HepG2 (cell line): ENCODE results near the gene TMC8. TPM values are rescaled to one million over a fixed set of nuclear protein-coding genes. Genes with fewer than 3 reads are reported as not detected.

Experiments used
- CREM ChIP-seq, 2 experiments: sonication (generic) in 1 of 2; formaldehyde crosslinking in 1 of 2; IDR thresholded peaks; 2 replicates each; pipeline versions ENCODE4 v1.4.0 to v1.6.1; 2016 to 2020; ENCODE audit warnings: antibody characterized with exemption in 1 of 2, mild to moderate bottlenecking in 1 of 2, missing genetic modification reagents in 1 of 2
- HNF1A ChIP-seq, 2 experiments: sonication (generic) in 1 of 2; formaldehyde crosslinking in 1 of 2; IDR thresholded peaks; 2 replicates each; pipeline versions ENCODE4 v1.4.0 to v1.6.1; 2016 to 2020; ENCODE audit warnings: borderline replicate concordance in 1 of 2, low read depth in 1 of 2, mild to moderate bottlenecking in 1 of 2, missing genetic modification reagents in 1 of 2
- HNRNPLL ChIP-seq: fragments of 200-400 bp; formaldehyde crosslinking; IDR thresholded peaks from 2 replicates; pipeline ENCODE4 v1.6.1; 2017; ENCODE audit warnings: mild to moderate bottlenecking, low read depth, low read length; ENCODE audit not compliant: poor library complexity, severe bottlenecking
- IRF1 ChIP-seq: sonication (generic); formaldehyde crosslinking; IDR thresholded peaks from 2 replicates; pipeline ENCODE4 v1.4.0; 2020; ENCODE audit warnings: low read depth, mild to moderate bottlenecking, missing genetic modification reagents
- IRX3 ChIP-seq: sonication (generic); formaldehyde crosslinking; IDR thresholded peaks from 2 replicates; pipeline ENCODE4 v1.8.1; 2023; ENCODE audit warnings: mild to moderate bottlenecking, low read depth, missing genetic modification reagents, borderline replicate concordance
- NR0B2 ChIP-seq: sonication (generic); formaldehyde crosslinking; IDR thresholded peaks from 2 replicates; pipeline ENCODE4 v1.4.0; 2020; ENCODE audit warnings: mild to moderate bottlenecking, missing genetic modification reagents
- RBFOX2 ChIP-seq: fragments of 200-400 bp; formaldehyde crosslinking; IDR thresholded peaks from 2 replicates; pipeline ENCODE4 v1.6.1; 2017; ENCODE audit warnings: low read depth, mild to moderate bottlenecking, low read length
- ZBTB40 ChIP-seq, 2 experiments: fragments of 450-650 bp in 1 of 2; sonication (generic) in 1 of 2; formaldehyde crosslinking in 1 of 2; IDR thresholded peaks; 2 replicates each; pipeline versions ENCODE4 v1.6.1 to v1.8.0; 2016 to 2022; ENCODE audit warnings: antibody characterized with exemption in 1 of 2, mild to moderate bottlenecking in 1 of 2, missing genetic modification reagents in 1 of 2
- ZKSCAN5 ChIP-seq: sonication (generic); formaldehyde crosslinking; IDR thresholded peaks from 2 replicates; pipeline ENCODE4 v1.5.1; 2020; ENCODE audit warnings: mild to moderate bottlenecking, missing genetic modification reagents
- ZNF7 ChIP-seq: IDR thresholded peaks from 2 replicates; pipeline ENCODE4 v1.6.1; 2016; ENCODE audit warnings: missing biosample characterization, missing genetic modification reagents
- ZNF773 ChIP-seq: sonication (generic); formaldehyde crosslinking; IDR thresholded peaks from 2 replicates; pipeline ENCODE4 v1.4.0; 2020; ENCODE audit warnings: missing genetic modification reagents, borderline replicate concordance
- ZNF776 ChIP-seq: sonication (generic); formaldehyde crosslinking; IDR thresholded peaks from 2 replicates; pipeline ENCODE4 v1.4.0; 2020; ENCODE audit warnings: mild to moderate bottlenecking, missing genetic modification reagents
- ZSCAN29 ChIP-seq: sonication (generic); formaldehyde crosslinking; conservative IDR thresholded peaks from 2 replicates; pipeline ENCODE4 v1.4.0; 2020; ENCODE audit warnings: mild to moderate bottlenecking, missing genetic modification reagents
- polyA plus RNA-seq, 8 experiments: library from polyadenylated mRNA; depleted of rRNA in 3 of 8; stranded (reverse) in 7 of 8; unstranded in 1 of 8; fragments of >200 nt; fragmentation: Illumina TruSeq in 4 of 8; extraction: Trizol in 4 of 8; gene quantifications; 2 replicates each; pipeline versions ENCODE4 v1.2.1 to v1.2.3, GENCODE V29; 2011 to 2016; ENCODE audit warnings: low read depth in 4 of 8, missing spikeins in 1 of 8, mixed read lengths in 1 of 8; ENCODE audit not compliant: insufficient read depth in 1 of 8
- total RNA-seq, 5 experiments: library from RNA; depleted of rRNA; stranded (reverse); fragments of >200 nt; fragmentation: Illumina TruSeq; extraction: Trizol; gene quantifications; 2 replicates each; pipeline ENCODE4 v1.2.3, GENCODE V29; 2016; ENCODE audit warnings: low read depth in 1 of 5

TMC8 gene
- total and polyA plus RNA-seq, 2 of the 13 experiments (the other 11 are each of a cell fraction or from before 2014, with no cell fraction given), result 0.53 to 7.8 TPM

GRCh38 chr17:78159575-78160158, 29.1 kb downstream of the TMC8 start (continued):
- TF ChIP-seq IRX3 (CRISPR knock-in tag) (no peak), NR0B2 (CRISPR knock-in tag) (no peak), ZNF7 (CRISPR knock-in tag) (no peak), ZNF776 (CRISPR knock-in tag) (no peak), HNF1A (IDR thresholded peaks at IDR 0.05; ENCODE audit: low read depth) (no peak), HNF1A (CRISPR knock-in tag; IDR thresholded peaks at IDR 0.05; ENCODE audit: borderline replicate concordance) (no peak), RBFOX2 (no peak), ZBTB40 (IDR thresholded peaks at IDR 0.05) (no peak), ZBTB40 (CRISPR knock-in tag; IDR thresholded peaks at IDR 0.05) (no peak), ZNF773 (no peak), ZSCAN29 (no peak), ZKSCAN5 (no peak), IRF1 (no peak), HNRNPLL (no peak), CREM (IDR thresholded peaks at IDR 0.05) (peak; percentile 34; the same call in 1 of the 2 replicates), CREM (CRISPR knock-in tag; IDR thresholded peaks at IDR 0.05) (no peak)
